GM19193 (cell line): ENCODE data around the gene ZNF879.

ENCODE experiments used
- POLR2A ChIP-seq: IDR thresholded peaks from 4 replicates; pipeline ENCODE4 v1.6.1; 2011; ENCODE audit not compliant: insufficient read depth, insufficient read length; ENCODE audit errors: extremely low read depth

The ZNF879 gene

DNA sequence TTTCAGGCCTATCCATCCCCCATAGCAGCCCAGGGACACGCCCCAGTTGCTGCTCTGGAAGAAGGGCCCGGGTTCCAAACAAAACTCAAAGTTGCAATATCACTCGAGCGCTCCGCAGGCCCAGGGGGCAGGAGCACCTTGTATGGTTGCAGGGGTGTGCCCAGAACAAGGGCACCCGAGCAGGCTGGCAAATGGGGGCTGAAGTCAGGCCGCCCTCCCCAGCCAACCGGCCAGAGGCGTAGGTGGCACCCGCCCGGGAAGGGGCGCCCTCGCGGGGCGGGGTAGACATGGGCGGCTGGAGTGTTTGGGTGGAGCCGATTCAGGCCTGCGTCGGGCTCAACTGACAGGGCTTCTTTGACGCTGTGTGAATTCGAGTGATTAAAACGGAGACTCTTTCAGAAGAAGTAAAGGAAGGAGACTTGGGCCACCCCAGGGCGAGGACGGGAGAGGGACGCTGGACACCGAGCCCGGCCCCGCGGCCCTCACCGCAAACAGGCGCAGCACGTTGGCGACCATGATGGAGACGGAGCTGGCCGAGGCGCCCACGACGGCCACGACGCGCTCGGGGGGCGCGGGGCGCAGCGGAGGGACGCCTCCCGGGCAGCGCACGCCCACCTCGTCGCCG lies 29.5 kb upstream of the ZNF879 start:
- TF ChIP-seq POLR2A: no peak

GRCh38 chr5:178994580-178995340 lies 28.8 kb upstream of the ZNF879 start, which contains the start of gene GRM6:
Gene GRM6 (minus strand): TSS chr5:178995320. CDS start chr5:178994944, 376 bp downstream.
- TF ChIP-seq POLR2A: no peak

GRCh38 chr5:178995341-178995690 lies 28.3 kb upstream of the ZNF879 start:
- TF ChIP-seq POLR2A: no peak

DNA sequence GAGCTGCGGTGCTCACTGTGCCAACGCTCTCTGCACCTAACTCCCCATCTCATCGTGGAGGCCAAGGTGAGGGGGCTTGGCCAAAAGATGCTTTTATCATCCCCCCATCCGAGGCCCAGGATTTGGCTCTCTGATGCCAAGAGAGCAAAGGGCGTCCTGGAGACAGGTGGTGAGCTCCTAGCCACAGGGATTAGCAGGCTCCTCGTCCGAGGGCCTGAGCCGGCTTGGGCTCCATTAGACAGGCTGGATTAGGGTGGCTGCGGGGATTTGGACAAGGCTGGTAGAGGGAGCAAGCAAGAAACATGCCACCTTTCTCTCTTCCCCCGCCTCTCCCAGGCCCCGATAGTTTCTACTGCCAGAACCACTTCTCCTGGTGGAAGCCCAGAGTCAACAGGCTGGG lies 27.4 kb upstream of the ZNF879 start:
- TF ChIP-seq POLR2A: no peak

DNA sequence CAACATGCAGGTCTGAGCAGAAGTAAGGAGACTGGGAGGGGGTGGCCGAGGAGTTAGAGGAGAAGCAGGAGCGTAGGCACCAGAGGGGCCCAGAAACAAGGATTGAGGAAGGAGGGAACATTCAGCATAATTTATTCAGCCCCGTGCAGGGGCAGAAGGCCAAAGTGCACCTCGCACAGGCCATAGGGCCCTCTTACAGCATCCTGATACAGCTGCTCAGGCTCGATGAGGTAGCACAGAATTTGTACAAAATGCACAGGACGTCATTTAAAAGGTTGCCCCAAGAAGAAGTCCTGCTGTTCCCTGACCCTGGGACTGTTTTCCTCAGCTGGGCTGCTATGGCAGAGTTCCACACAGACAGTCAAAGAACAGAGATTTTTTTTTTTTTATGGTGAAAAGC lies 26.4 kb upstream of the ZNF879 start:
- TF ChIP-seq POLR2A: no peak

GRCh38 chr5:178998441-178998840 lies 25.2 kb upstream of the ZNF879 start:
- no peak for TF ChIP-seq POLR2A

- TF ChIP-seq POLR2A: no peak
Measured at GRCh38 chr5:179006564-179006963, 17.0 kb upstream of the ZNF879 start.

- no peak for TF ChIP-seq POLR2A
Measured at GRCh38 chr5:179008667-179009066, 14.9 kb upstream of the ZNF879 start.

DNA sequence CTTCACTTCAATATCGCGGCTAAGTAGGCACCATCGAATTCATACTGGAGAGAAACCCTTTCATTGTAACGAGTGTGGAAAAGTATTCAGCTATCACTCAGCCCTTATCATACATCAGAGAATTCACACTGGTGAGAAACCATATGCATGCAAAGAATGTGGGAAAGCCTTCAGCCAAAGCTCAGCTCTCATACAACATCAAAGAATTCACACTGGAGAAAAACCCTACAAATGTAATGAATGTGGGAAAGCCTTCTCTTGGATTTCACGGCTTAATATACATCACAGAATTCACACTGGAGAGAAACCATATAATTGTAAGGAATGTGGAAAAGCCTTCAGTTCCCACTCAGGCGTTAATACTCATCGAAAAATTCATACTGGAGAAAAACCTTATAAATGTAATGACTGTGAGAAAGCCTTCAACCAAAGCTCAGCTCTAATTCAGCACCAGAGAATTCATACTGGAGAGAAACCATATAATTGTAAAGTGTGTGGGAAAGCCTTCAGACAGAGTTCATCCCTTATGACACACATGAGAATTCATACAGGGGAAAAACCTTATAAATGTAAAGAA lies 9.5 kb downstream of the ZNF879 start:
- no peak for TF ChIP-seq POLR2A

- TF ChIP-seq POLR2A: no peak
Measured at GRCh38 chr5:179044765-179045164, 21.2 kb downstream of the ZNF879 start.

- no peak for TF ChIP-seq POLR2A
Measured at GRCh38 chr5:179051784-179052183, 28.2 kb downstream of the ZNF879 start.

GRCh38 chr5:179054036-179054785 lies 30.6 kb downstream of the ZNF879 start:
- TF ChIP-seq POLR2A: no peak

DNA sequence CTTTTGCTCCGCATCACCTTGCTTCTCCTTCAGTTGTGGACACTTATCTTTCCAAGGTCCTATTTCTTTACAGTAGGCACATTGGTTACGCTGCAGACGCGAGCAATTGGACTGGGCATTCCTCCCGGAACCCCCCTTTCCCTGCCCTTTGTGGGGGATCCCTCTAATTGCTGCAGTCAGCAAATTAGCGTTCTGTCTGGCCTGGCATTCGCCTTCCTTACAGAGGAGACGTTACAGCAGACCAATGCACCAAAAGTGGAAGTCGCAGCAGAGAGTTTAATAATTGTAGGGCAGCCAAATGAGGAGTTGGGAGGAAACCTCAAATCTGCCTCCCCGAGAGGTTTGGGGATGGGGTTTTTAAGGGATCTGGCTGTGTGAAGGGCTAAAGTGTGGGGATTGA lies 31.3 kb downstream of the ZNF879 start:
- TF ChIP-seq POLR2A: no peak

DNA sequence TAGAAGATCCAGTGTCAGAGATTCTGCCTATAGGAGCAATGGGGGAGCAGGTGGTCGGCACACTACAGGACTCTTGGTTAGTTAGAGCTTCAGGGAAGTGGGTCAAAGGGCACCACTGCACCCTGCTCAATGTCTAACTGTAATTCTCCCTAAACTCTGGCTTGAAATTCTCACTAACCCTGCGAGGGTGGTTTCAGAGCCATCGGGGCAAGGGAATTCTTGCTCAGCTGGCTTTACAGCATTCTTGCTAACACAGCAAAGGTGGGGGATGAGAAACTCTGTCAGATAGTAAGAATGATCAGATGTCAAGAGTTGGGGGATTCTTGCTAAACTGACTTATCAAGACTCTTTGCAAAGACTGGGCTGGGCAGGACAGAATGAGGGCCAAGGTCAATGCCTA lies 31.8 kb downstream of the ZNF879 start:
- TF ChIP-seq POLR2A: no peak

DNA sequence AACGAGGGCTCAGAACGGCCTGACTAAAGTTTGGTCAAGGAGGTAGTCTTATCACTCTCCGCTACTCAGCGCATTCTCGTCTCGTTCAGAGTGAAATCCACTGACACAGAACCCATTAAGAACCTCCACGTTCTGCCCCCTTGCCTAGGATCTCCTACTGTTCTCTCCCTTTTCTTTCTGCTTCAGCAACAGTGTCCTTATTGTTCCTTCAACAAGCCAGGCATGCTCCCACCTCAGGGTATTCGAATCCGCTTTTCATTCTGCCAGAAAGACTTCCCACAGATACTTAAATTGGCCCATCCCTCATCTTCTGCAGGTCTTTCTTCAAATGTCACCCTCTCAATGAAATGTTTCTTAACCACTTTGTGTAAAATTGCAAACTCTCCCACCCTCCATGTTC lies 32.2 kb downstream of the ZNF879 start:
- no peak for TF ChIP-seq POLR2A

GRCh38 chr5:179060116-179061008 lies 36.8 kb downstream of the ZNF879 start, which contains the start of gene ZNF354C:
Gene ZNF354C (plus strand): TSS chr5:179060373. CDS start chr5:179062069, 1,696 bp downstream.
- no peak for TF ChIP-seq POLR2A
